ENCODE data around the gene ADORA2B.
"Not testable (repeated sequence)": the region's sequence is repeated elsewhere in the genome, so short reads cannot be mapped to it uniquely, and the experiment has no call there.

Gene ADORA2B

GRCh38 chr17:15955793-15956541 lies 11.0 kb downstream of the ADORA2B start:
- no peak for DNase-seq

- DNase-seq = no peak
These were observed 12.3 kb downstream of the ADORA2B start for GRCh38 chr17:15957206-15957605.

- DNase-seq = no peak
These were observed 12.8 kb downstream of the ADORA2B start for GRCh38 chr17:15957608-15958307.

GRCh38 chr17:15958484-15958854 lies 13.5 kb downstream of the ADORA2B start:
- no peak for DNase-seq

GRCh38 chr17:15963670-15964110 lies 18.8 kb downstream of the ADORA2B start:
- DNase-seq = no peak

GRCh38 chr17:15965528-15965927 lies 20.6 kb downstream of the ADORA2B start:
- no peak for DNase-seq

GRCh38 chr17:15966183-15966878 lies 21.4 kb downstream of the ADORA2B start:
- no peak for DNase-seq

GRCh38 chr17:15966879-15967248 lies 21.9 kb downstream of the ADORA2B start:
- no peak for DNase-seq

GRCh38 chr17:15967706-15968399 lies 22.9 kb downstream of the ADORA2B start:
- DNase-seq = no peak

- no peak for DNase-seq
These were observed 24.5 kb downstream of the ADORA2B start for GRCh38 chr17:15969463-15969862.

- DNase-seq = no peak
These were observed 25.6 kb downstream of the ADORA2B start for GRCh38 chr17:15970500-15970899.

GRCh38 chr17:15971098-15971678 lies 26.3 kb downstream of the ADORA2B start:
- DNase-seq = peak in 1 of 2 experiments; percentile 1

GRCh38 chr17:15971882-15972281 lies 27.0 kb downstream of the ADORA2B start:
- DNase-seq = no peak

- DNase-seq = no peak
These were observed 27.6 kb downstream of the ADORA2B start for GRCh38 chr17:15972497-15972951.

- no peak for DNase-seq
These were observed 28.1 kb downstream of the ADORA2B start for GRCh38 chr17:15973016-15973415.

- DNase-seq = no peak
These were observed 28.9 kb downstream of the ADORA2B start for GRCh38 chr17:15973834-15974233.

GRCh38 chr17:15977894-15978293 lies 33.0 kb downstream of the ADORA2B start:
- no peak for DNase-seq

- no peak for DNase-seq
These were observed 33.7 kb downstream of the ADORA2B start for GRCh38 chr17:15978606-15979005.

- not testable (repeated sequence) for DNase-seq
These were observed 34.1 kb downstream of the ADORA2B start for GRCh38 chr17:15979013-15979412.

- DNase-seq = no peak
These were observed 36.3 kb downstream of the ADORA2B start for GRCh38 chr17:15981208-15981607.

GRCh38 chr17:15981646-15982580 lies 37.0 kb downstream of the ADORA2B start:
- no peak for DNase-seq

- DNase-seq = no peak
These were observed 51.4 kb downstream of the ADORA2B start for GRCh38 chr17:15996322-15996721.
